Dermis microvascular lymphatic vessel endothelial cell (primary cell): Measurements from ENCODE around the gene LDHAL6B. TPM values are rescaled to one million over a fixed set of nuclear protein-coding genes. Genes with fewer than 3 reads are reported as not detected.

Experiments
- DNase-seq, 2 donors: peaks; one replicate each; pipeline versions ENCODE4 v3.0.0 to v3.0.0-alpha.2; 2010; ENCODE audit warnings: low read depth in 2 of 2
- total RNA-seq: library from RNA; depleted of rRNA; stranded (reverse); fragments of >200 nt; gene quantifications from 2 replicates; pipeline ENCODE4 v1.2.1, GENCODE V29; 2014

LDHAL6B gene
- total RNA-seq, 1 donor from 2014 or later: not detected

DNA sequence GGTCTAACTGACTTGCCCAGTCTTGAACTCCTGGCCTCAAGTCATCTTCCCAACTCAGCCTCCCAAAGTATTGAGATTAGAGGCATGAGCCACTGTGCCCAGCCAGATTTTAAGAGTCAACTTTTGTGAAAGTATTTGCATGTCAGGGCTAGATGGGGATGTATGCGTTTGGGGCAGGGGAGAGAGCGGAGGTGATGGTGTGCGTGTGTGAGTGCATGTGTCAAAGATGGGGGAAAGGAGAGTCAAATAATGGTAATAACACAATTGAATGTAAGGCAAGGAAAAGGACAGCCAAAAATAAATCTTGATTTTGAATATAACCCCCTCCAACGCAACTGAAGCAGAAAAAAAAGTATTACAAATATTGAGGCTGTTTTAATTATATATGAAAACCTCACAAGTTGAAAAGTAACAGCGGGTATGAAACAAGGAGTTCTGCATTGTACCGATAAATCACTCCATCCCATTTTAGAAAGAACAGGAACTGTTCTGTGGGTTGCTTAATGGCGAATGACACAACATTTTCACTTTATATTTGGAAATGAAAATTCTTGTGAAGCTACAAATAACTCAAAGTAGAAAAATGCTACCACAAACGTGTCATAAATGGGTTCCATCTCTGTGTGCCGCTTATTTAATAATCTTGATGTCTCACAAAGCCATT, 29.9 kb upstream of the LDHAL6B start:
- no peak for DNase-seq

DNA sequence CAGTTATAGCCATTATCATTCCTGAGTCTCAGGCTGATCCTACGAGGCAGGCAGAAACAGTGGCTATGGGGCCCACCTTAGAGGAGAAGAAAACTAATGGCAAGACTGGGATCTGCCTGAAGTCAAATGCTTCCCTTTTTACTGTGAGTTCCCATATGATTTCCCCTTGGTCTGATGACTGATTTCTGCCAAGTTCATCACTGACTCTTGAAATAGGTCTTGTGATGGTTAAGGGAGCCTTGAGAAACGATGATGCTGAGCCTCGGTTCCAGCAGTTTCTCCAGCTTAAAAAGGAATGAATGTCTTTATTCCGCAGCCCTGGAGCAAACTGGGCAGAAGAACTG, 29.4 kb upstream of the LDHAL6B start:
- DNase-seq: no peak

DNA sequence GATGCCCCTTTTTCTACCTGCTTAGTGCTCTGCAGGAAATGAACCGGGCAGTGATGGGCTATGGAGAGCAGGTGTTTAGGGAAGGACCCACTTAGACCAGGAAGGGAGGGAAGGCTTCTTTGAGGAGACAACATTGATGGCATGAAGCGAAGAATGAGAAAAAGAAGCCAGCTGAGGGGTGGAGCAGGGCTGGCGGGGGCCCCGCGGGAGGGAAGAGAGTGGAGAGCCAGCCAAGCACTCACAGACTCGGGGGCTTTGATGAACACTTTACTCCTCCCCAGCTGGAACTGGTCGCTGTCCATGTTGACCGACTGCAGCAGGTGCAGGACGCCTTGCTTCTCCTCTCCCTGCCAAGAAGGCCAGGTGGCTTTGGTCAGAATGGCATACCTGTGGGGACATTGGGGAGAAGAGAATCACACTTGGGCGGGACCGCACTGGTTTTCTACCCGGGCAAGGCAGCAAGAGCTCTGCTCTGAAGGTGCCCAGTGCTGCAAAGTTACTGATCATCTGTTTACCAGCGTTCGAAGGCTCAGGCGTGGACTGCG, 28.4 kb upstream of the LDHAL6B start:
- DNase-seq: no peak

DNA sequence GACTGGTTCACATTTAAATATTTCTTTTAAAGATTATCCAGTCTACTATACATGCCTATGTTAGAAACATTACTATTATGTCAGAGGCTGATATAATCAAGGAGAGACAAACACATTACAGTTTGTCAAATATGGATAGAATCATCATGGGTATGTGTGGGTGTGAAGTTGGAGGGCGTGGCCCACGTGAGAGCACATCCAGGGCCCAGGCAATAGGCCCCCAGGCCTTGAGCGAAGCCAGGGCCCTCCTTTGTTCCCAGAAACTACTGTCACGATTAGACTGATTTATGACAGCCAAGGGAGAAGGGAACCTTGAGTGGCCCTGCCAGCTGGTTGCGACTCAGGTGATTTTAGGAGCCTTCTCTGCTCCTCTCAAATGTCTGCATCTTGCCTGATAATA, 26.9 kb upstream of the LDHAL6B start:
- no peak for DNase-seq

DNA sequence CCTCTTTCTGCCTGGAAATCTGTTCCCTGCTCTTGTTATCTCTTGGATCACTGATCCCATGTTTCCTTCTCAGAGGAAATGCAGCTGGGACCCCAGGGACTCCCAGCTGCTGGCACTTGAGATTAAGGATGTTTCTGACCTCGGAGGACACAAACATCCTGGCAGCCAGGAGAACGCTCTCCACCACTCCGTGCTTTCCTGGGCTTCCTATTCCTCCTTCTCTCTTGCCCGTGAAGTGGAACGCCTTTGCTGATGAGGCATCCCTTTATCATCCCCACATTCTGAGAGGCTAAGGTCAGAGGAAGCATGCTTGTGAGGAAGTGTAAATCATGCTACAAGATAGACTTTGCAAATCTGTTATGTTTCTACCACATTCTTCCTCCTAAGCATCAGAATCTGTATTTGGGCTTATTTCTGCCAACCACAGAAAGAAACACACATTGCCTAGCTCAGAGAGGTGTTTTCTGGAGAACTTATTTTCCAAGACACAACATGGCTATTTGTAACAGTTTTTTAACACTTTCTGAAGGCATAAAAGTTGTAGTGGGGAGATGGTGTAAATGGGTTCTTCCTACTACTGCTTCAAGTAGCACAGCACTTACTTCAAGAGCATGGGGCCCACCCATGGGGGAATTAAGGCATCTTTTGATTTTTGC, 25.6 kb upstream of the LDHAL6B start:
- DNase-seq: peak in 1 of 2 donors; percentile 32

DNA sequence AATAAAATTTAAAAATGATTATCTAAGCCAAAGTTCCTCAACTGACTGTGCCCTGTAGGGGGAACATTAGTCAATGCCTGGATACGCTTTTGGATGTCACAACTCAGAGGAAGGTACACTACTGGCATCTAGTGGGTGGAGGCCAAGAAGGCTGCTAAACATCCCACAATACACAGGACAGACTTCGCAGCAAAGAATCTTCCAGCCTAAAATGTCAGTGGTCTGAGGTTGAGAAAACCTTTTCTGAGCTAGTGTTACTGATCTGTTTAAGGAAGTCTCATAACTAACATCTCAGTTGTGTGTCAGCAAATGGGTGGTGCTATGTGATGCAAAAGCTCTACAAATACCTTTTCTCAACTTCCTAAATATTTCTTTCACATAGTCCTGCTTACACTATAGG, 20.9 kb upstream of the LDHAL6B start:
- no peak for DNase-seq

DNA sequence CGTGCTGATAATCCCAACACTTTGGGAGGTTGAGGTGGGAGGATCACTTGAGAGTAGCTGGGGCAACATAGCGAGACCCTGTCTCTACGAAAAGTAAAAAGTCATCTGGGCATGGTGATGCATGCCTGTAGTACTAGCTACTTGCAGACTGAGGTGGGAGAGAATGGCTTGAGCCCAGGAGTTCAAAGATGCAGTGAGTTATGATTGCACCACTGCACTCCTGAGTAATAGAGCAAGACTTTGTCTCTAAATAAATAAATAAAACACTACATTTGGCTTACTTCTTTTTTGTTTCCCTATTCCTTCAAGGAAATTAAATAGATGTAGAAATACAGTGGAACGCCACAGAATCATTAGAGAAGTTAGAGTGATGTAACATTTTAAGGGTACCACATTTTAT, 20.1 kb upstream of the LDHAL6B start:
- no peak for DNase-seq

DNA sequence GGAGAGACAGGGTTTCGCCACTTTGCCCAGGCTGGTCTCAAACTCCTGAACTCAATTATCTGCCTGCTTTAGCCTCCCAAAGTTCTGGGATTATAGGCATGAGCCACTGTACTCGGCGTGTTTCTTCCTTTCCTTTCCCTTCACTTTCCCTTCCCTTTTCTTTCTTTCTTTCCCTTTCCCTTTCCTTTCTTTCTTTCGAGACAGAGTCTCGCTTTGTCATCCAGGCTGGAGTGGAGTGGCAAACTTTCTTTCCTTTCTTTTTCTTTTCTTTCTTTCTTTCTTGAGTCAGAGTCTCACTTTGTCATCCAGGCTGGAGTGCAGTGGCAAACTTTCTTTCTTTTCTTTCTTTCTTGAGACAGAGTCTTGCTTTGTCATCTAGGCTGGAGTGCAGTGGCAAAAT, 17.4 kb upstream of the LDHAL6B start:
- no peak for DNase-seq

DNA sequence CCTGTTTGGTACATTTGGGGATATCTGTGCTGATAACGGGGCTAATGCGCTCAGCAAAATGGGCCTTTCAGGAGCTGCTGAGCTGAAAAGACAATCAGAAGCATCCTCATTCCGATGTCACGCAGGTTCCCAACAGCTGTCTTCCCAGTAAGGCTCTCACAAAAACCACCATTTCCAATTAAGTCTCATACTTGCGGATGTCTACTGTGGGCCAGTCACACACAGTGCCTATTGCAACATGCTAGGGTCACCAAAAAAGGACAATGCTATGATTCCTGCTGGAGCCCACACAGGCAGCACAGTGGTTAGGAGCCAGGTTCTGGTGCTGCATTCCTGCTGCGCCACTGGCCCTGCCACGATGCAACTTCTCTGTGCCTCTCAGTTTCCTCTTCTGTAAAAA, 16.4 kb upstream of the LDHAL6B start:
- DNase-seq: no peak

DNA sequence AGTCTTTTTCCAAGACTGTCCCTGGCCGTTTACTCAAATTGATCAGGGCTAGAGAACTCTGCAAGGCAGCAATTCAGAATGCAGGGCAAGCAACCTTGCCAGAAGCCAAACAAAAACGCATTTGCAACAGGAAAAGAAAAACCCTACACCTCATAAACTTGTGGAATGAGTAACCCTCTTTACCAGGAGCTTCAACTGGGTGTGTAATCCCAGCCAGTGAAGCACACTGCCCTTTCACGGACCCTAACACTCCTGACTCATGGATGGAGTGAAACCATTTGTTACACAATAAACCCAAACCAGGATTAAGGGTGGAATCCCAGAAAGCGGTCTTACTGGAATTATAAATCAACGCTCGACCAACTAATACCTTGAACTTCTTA, 14.8 kb upstream of the LDHAL6B start:
- DNase-seq: peak; percentile 5 to 81

DNA sequence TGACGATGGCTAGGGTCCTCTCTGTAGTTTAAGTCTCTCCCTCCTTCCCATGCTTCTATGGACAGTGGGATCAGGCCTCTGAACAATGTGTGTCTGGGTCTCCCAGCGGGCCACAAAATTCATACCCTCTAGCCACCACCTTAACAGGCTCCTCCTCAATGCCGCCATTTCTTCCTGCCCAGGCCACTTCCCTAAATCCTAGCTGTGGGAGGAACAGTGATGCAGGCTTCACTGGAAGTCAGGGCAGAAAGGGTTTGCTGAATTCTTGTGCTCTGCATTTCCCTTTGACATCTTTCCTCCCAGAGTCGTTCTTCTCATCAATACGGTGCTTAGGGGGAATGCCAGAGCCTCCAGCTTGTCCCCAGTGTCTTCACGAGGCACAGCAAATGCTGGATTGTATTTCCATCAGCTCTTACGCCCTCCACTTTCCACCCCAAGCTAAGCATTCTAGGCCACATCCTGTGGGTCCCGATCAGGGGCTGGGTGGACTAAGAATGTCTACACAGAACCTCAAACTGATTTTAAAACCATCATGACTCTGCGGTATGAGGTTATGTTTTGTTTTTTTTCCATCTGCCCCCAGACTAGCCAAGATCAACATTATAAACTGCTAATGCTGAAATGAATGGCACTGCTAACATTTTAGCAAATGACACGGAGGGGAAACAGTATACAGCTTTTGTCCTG, 11.9 kb upstream of the LDHAL6B start:
- DNase-seq: no peak

DNA sequence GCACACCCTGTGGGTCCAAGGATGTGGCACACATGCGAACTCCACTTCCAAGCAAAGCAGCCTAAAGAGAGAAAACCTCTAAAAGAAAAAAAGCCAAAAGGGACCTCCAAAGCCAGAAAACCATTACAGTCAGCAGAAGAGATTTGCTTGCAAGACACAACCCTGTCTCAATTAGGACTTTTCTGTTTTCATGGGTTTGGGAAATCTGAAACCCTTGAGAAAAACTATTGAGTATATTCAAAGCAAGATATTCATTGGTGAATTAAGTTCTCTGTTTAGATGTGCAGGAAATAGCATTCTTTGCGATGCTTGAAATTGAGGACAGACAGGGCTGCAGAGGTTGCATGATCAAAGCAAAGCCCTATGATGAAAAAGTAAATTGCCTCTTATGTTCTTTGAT, 10.2 kb upstream of the LDHAL6B start:
- DNase-seq: no peak

DNA sequence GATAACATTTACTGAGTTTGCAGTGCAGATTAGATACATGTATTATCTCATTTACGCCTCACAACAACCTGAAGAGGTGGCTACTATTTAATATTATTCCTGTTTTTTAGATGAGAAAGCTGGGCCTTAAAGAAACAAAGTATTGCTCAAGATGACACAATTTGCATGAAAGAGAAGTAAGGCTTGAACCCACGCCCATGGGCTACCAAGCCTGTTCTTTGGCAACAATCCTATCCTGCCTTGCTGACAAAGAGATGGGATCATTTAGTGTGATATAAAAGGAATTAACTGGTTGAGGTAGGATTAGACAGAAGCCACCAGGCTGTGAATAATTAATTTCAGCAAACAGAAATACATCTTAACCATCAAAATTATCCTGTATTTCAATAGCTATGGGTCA, 9.2 kb upstream of the LDHAL6B start:
- DNase-seq: no peak

DNA sequence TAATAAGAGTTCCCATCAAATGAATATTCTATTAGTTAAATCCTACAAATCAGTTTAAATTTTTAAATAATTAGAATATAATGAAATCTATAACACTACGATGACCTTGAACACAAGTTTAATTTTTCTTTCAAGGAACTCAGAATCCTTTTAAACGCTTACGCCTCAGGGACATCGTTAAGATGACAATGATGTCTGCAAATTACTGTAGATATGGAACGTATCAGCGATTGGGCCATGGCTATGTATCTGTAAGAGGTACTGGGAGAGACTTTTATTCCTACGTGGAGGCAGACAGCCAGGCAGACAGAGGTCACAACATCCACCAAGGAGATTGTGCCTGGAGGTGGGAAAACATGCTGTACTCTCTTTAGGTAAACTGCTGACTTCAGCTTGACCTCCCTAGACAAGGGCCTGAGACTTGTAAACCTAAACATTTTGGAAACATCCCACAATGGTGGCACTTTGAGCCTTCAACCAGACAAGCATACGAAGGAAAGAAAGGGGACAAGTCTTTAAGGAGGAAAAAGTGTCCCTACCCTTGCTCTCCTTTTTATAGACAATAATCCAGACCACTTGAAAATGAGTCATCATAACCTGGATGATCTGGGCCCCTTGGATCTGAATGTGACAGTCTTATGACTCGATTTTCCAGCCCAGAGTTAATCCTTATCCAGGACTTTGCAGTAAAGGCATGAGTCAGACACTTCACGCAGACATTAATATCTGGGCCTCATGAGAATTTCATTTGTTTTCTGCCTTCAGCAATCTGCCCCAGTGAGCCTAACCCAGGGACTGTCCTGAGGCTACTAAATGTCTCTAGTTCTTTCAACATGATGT, 6.8 kb upstream of the LDHAL6B start:
- peak in 1 of 2 donors; percentile 69 for DNase-seq

DNA sequence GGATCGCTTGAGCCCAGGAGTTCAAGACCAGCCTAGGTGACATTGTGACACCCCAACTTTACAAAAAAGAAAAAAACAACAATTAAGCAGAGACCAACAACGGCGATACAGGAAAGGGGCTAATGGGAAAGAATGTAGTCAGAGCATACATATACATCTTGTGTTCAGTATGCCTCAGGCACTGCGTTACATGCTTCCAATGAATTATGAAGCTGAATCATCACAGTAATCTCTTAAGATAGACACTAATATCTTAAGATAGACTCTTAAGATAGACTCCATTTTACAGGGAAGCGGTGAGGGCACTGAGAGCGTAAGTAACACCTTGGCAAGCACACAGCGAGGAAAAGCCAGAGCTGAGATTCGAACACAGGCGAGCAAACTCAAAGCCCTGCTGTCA, 6.1 kb upstream of the LDHAL6B start:
- DNase-seq: no peak

DNA sequence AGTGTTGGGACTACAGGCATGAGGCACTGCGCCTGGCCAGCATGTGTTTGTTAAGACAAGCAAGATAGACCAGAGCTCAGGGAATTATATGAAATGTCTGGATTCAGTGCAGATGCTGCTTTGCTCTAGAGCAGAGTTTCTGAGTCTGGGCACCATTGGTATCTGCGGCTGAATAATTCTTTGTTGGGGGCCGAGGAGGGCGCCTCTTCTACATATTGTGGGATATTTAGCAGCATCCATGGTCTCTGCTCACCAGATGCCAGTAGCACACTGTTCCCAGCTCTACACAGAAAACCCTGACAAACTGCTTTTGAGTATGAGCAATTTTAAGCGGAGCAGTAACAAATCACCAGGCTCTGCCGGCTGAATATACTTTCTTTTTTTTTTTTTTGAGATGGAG, 3.6 kb upstream of the LDHAL6B start:
- DNase-seq: no peak

DNA sequence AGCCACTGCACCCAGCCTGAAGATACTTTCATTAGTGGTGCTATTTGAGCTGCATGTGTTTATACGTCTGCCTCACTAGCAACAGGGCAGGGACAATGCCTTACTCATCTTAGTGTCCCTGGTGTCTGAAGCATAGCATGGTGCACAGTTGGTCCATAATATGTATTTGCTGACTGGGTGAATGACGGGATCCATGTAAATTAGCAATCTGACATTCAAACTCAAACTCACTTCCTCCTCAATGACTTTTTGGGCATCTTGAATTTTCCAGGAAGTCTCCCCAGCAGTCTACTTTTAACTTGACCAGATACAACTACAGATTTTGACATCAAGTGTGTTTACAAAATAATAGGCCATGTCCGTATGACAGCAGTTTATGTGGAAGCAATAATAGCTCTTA, 3.0 kb upstream of the LDHAL6B start:
- no peak for DNase-seq

DNA sequence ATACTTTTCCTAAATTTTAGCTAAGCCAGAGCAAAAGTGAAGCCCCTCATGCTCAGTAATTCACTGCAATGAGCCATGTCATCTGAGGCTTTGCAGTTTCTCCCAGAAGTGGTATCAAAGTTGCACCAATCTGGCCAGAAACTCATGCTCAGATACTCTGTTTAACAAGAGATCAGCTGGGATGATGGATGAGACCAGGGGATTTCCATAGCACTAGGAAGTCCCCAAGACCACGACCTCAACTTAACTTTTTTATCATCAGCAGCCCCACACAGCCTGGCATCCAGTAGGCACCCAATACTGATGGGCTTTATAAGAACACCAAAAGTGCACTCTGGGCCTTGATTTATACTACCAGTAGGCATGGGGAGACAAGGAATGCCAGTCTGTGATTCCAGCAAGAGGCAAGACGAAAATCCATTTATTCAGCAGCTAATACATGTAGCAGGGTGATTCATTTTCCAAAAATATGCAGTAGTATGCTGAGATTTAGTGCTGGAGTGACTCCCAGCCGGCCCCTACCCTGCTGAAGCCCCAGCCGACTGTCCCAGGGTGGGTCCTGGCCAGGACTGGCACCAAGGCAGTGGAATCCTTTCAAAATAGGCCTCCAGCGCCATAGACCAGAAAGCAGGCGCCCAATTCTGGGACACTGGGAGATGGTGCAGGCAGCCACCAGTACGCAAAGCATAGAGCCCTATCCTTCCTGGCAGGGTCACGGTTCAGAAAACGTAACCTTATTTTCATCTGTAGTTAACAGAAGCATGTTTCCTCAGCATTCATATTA, 612 bp upstream of the LDHAL6B start:
- no peak for DNase-seq

DNA sequence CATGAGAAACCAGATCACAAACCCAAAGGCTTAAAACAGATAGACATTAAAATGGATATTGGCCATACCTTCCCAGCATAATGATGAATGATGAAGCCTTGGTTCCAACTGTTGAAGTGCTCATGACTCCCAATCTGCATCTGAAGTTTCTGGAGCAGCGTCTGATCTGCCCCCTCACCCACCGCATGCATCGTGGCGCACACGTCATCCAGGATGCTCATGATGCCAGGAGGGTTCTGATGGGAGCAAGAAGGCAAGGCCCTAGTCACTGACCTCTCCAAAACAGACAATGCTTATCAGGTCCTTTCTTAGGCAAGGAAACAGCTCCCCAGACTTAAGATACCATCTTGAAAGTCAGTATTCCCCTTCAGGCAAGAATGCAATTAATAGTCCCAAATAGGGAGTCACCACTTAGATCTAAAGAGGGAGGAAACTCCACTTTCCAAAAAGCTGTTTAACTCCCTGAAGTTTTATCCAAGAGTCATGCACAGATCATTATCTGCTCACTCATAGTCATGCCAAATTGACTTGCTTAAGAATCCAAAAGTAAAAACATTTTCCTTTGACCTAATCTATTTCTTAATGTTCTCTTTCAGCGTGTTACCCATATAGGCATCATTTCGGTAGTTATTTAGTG, 2.1 kb downstream of the LDHAL6B start:
- no peak for DNase-seq

DNA sequence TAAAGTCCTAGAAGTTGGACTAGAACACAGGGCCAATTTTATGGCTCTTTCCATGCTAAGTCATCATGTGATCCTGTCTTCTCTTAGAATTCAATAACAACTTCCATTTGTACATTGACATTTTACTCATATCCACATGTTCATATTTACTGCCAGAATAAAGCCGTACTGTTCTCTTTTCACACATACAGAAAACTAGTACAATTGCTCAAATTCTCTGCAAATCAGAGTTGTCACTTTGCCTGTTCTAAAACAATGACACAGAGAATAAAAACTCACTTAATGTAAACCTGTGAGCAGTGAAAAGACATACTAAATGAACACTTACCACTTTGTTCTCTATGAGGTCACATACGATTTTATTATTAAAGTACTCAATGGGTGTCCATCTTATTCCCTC, 3.5 kb downstream of the LDHAL6B start:
- no peak for DNase-seq

DNA sequence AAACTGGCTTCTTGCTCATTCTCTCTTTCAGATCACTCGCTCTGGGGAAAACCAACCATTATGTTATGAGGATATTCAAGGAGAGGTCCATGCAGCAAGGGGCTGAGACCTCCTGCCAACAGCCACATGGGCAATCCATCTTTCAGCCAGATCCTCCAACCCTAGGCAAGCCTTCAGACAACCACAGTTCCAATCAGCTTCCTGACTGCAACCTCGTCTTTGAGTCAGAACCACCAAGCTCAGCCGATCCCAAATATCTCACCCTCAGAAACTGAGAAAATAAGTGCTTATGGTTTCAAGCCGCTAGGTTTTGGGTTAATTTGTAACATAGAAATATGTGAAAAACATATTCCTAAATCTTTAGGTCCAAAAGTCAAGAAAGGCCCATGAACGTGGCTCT, 10.3 kb downstream of the LDHAL6B start:
- DNase-seq: no peak
